ENCODE measurements around the gene CEP290. TPM values are rescaled to one million over a fixed set of nuclear protein-coding genes. Genes with fewer than 3 reads are reported as not detected.

CEP290 gene, protein sequence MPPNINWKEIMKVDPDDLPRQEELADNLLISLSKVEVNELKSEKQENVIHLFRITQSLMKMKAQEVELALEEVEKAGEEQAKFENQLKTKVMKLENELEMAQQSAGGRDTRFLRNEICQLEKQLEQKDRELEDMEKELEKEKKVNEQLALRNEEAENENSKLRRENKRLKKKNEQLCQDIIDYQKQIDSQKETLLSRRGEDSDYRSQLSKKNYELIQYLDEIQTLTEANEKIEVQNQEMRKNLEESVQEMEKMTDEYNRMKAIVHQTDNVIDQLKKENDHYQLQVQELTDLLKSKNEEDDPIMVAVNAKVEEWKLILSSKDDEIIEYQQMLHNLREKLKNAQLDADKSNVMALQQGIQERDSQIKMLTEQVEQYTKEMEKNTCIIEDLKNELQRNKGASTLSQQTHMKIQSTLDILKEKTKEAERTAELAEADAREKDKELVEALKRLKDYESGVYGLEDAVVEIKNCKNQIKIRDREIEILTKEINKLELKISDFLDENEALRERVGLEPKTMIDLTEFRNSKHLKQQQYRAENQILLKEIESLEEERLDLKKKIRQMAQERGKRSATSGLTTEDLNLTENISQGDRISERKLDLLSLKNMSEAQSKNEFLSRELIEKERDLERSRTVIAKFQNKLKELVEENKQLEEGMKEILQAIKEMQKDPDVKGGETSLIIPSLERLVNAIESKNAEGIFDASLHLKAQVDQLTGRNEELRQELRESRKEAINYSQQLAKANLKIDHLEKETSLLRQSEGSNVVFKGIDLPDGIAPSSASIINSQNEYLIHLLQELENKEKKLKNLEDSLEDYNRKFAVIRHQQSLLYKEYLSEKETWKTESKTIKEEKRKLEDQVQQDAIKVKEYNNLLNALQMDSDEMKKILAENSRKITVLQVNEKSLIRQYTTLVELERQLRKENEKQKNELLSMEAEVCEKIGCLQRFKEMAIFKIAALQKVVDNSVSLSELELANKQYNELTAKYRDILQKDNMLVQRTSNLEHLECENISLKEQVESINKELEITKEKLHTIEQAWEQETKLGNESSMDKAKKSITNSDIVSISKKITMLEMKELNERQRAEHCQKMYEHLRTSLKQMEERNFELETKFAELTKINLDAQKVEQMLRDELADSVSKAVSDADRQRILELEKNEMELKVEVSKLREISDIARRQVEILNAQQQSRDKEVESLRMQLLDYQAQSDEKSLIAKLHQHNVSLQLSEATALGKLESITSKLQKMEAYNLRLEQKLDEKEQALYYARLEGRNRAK (N-terminal part only)
- total RNA-seq, result 10 to 100 TPM; 12.8 to 13.7 TPM

DNA sequence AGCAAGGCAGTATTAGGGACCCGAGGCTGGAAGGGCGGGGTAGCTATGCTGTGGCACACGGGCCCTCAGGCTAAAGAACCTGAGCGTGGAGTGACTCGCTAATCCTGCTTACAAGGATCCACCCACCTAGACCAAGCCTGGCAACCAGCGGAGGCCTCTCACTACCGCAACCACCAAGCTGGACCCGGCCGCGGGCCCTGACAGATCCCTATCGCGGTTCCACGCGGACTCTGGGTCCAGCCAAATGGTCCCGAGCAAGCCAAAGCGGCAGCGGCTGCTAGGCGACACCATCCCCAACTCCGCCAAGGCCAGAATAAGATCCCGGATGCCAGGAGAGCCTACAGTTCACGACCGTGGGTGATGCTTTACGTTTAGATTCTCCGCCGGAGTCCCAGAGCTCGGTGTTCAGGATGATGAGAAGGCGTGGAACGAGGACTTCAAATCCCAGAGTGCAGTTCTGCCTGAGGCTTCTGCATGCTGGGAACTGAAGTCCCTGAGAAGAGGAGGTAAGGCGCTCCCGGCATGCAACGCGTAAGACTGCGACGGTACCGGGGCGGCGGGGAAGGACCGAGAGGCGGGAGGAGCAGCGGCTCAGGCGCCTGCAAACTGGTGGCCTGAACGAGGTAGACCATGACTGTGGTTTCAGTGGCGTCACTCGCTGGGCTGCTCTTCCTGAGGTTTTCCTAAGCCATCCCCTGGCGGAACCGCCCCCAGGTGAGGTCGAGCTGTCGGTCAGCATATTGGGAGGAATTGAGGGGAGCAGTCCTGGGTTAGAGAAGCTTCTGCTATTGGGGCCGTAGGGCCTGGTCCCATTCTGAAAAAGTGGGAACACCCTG lies at the start of gene CEP290, which contains the start of gene TMTC3:
CEP290 (minus strand) TSS at position 315 of the 836 bp plus-strand sequence. CDS start 781 bp downstream, outside the sequence.
TMTC3 (plus strand) TSS at position 534 of the 836 bp plus-strand sequence. CDS start 6,009 bp downstream, outside the sequence.
- H3K27me3 Mint-ChIP-seq, result no peaks in the 10 kb centered on the region

DNA sequence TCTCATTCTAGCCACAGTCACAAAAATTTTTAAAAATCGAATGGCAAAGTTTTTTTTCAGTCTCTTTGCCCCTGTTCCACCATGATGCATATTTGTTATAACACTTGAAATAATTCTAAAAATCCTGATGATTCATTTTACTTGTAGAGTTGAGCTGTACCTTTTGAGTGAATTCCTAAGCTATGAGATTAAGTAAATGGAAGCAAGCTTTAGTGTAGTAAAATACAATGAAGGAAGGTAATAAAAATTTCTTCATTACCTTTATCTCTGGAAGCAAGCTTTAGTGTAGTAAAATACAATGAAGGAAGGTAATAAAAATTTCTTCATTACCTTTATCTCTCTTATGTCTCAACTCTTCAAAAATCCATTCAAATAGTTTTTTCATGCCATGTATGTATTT lies 46.3 kb upstream of the CEP290 start:
- intact Hi-C loops (cut with micrococcal nuclease), result no loop called here
- H3K4me3 Mint-ChIP-seq, result no peak overlapping the region

More for the DNA sequence above, at the start of gene CEP290, which contains the start of gene TMTC3:
- intact Hi-C loops (cut with micrococcal nuclease), result loop anchor here (1.0 to 10.0 kb wide), 10 partner anchors 31 to 1384 kb away; partner anchors contain the start of gene POC1B
- ChIA-PET POLR2A (interaction anchor here (1.0 kb wide), 1 partner anchor 1353 kb away, joined by 3 read pairs; no protein-coding TSS in a partner anchor), CTCF (interaction anchor here (0.7 kb wide), 1 partner anchor 12 kb away, joined by 4 read pairs; no protein-coding TSS in a partner anchor)
- H3K4me1 Mint-ChIP-seq (ENCODE audit: low read depth), result peaks cover 37% of the 10 kb centered on the region
- peak; percentile 95 for DNase-seq
- H3K27ac Mint-ChIP-seq, result peak within 1 kb of the TSS; percentile 86
- H3K36me3 Mint-ChIP-seq, result peaks cover 18% of the 10 kb centered on the region
- no peaks in the 10 kb centered on the region for H3K9me3 Mint-ChIP-seq
- peak within 1 kb of the TSS; percentile 96 for H3K4me3 Mint-ChIP-seq

DNA sequence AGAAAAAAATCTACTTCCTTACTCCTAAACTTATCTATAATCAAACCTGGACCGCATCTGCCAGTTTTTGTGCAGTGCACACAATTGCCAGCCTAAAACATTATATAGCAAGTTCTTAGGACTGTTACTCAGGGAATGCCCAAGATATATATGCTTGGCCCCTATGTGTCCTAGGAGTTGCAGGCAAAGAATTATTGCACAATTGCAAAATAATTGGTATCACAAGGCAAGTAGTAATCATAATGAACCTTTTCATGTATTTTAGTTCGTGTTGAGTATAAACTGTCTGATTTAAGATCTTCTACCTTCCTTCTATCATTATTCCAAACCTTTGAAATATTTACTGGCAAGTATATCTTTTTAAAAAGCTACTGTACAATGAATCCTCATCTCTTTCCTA lies 45.7 kb upstream of the CEP290 start:
- intact Hi-C loops (cut with micrococcal nuclease), result no loop called here
- H3K36me3 Mint-ChIP-seq, result peaks cover 21% of the 10 kb centered on the region

More for the DNA sequence above, 46.3 kb upstream of the CEP290 start:
- DNase-seq, result no peak
- H3K9me3 Mint-ChIP-seq, result no peaks in the 10 kb centered on the region
- CTCF ChIA-PET, result no interaction called here
- H3K36me3 Mint-ChIP-seq, result peaks cover 19% of the 10 kb centered on the region
- no peak overlapping the region for H3K27ac Mint-ChIP-seq
- POLR2A ChIA-PET, result no interaction called here
- H3K4me1 Mint-ChIP-seq (ENCODE audit: low read depth), result no peaks in the 10 kb centered on the region
- no peaks in the 10 kb centered on the region for H3K27me3 Mint-ChIP-seq

DNA sequence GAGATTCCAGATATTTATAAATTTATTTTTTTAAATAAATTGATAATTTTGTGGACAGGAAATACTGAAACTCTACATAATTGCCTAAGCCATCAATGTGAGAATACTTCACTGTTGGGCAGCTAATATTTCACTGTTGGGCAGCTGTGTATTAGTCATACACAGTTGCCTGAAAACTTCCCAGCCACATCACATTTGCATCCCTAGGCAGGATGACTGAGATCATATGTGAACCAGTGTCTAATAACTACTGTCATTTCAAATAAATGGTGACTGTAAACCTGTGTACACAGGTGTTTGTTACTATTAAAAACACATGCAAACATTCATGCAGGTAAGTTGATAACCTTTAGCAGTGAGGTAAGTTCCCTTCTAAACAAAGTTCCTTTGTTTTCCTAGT lies 44.1 kb upstream of the CEP290 start:
- DNase-seq, result no peak
- ChIA-PET POLR2A (no interaction called here), CTCF (no interaction called here)
- intact Hi-C loops (cut with micrococcal nuclease), result no loop called here
- Mint-ChIP-seq H3K4me1 (ENCODE audit: low read depth) (no peaks in the 10 kb centered on the region), H3K27ac (no peak overlapping the region), H3K9me3 (peaks cover 3% of the 10 kb centered on the region), H3K4me3 (no peak overlapping the region), H3K27me3 (no peaks in the 10 kb centered on the region), H3K36me3 (peaks cover 35% of the 10 kb centered on the region)

More for the DNA sequence above, 45.7 kb upstream of the CEP290 start:
- POLR2A ChIA-PET, result no interaction called here
- Mint-ChIP-seq H3K4me1 (ENCODE audit: low read depth) (no peaks in the 10 kb centered on the region), H3K4me3 (no peak overlapping the region), H3K27me3 (no peaks in the 10 kb centered on the region), H3K27ac (no peak overlapping the region), H3K9me3 (no peaks in the 10 kb centered on the region)
- CTCF ChIA-PET, result no interaction called here
- DNase-seq, result no peak

DNA sequence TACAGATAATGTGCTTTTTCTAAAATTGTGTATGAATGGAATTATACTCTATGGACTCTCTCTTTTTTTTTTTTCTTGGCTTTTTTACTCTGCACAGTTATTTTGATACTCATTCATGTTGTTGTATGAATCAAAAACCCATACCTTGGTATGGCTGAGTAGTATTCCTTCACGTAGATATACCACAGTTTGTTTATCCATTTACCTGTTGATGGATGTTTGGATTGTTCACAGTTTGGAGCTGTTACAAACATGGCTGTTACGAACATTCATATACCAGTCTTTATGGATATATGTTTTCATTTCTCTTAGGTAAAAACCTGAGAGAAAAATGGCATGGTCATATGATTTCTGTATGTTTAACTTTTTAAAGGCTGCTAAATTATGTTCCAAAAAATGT lies 43.4 kb upstream of the CEP290 start:
- no peak for DNase-seq
- ChIA-PET POLR2A (no interaction called here), CTCF (no interaction called here)
- Mint-ChIP-seq H3K36me3 (peaks cover 40% of the 10 kb centered on the region), H3K4me3 (no peak overlapping the region), H3K27ac (no peak overlapping the region), H3K27me3 (no peaks in the 10 kb centered on the region), H3K9me3 (peaks cover 3% of the 10 kb centered on the region), H3K4me1 (ENCODE audit: low read depth) (no peaks in the 10 kb centered on the region)
- intact Hi-C loops (cut with micrococcal nuclease), result no loop called here

DNA sequence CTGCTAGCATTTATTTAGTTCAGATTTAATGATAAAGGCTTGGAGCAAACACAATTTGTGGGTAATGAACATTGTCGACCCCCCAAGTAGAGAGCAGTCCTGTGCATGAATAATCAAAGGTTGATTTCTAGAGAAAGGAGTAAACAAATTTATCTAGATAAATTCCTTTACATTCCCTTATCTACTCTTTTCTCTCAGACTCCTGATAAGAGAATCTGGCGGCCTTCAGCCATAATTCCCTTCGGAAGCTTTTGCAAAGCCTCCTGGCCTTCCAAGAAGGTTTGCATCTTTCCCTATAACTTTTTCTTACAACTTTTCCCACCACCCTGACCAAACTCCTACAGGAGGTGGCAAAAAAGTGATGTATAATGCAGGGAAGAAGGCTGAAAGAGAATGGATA lies 42.3 kb upstream of the CEP290 start:
- POLR2A ChIA-PET, result no interaction called here

DNA sequence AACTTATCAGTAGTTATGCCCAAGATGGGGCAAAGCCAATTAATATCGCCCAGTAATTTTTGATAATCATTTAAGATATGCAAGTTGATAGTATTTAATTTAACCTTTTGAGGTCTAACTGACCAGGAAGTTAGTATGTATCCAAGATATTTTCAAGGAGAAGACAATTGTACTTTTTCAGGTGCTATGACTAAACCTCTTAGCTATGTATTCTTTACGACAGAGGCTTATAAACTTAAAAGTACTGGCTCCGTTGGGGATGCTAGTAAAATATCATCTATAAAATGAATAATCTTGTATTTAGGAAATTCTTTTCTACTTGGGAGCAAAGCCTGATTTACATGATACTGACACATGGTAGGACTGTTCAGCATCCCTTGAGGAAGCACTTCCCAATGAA lies 40.5 kb upstream of the CEP290 start:
- Mint-ChIP-seq H3K36me3 (peaks cover 57% of the 10 kb centered on the region), H3K9me3 (peaks cover 3% of the 10 kb centered on the region), H3K27me3 (no peaks in the 10 kb centered on the region), H3K4me1 (ENCODE audit: low read depth) (no peaks in the 10 kb centered on the region), H3K27ac (no peak overlapping the region), H3K4me3 (no peak overlapping the region)
- ChIA-PET CTCF (no interaction called here), POLR2A (no interaction called here)
- DNase-seq, result no peak
- intact Hi-C loops (cut with micrococcal nuclease), result no loop called here

More for the DNA sequence above, 42.3 kb upstream of the CEP290 start:
- no peak for DNase-seq
- no peak overlapping the region for H3K27ac Mint-ChIP-seq
- no peaks in the 10 kb centered on the region for H3K4me1 Mint-ChIP-seq (ENCODE audit: low read depth)
- intact Hi-C loops (cut with micrococcal nuclease), result no loop called here
- H3K27me3 Mint-ChIP-seq, result no peaks in the 10 kb centered on the region
- H3K9me3 Mint-ChIP-seq, result peaks cover 3% of the 10 kb centered on the region
- H3K36me3 Mint-ChIP-seq, result peaks cover 50% of the 10 kb centered on the region
- CTCF ChIA-PET, result no interaction called here
- no peak overlapping the region for H3K4me3 Mint-ChIP-seq

DNA sequence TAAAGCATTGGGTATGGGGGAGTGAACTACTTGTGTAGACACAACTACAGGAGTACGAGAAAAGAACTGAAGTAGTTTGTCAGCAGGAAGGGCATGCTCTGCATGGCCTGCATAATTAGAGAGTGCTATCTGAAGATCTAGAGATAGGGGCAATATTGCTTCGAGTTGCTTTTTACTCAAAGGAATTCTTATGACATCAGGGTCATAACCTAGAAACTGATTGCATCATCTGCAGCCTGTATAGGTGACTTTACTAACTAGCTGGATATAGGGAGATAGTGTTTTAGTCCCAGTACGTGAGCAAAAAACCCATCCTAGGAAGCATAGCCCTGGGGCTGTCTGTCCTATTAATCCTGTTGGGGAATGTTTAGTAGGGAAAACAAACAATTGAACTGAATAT lies 40.0 kb upstream of the CEP290 start:
- intact Hi-C loops (cut with micrococcal nuclease), result no loop called here
- H3K27ac Mint-ChIP-seq, result no peak overlapping the region
- no peaks in the 10 kb centered on the region for H3K4me1 Mint-ChIP-seq (ENCODE audit: low read depth)
- no peak overlapping the region for H3K4me3 Mint-ChIP-seq
- DNase-seq, result no peak
- no peaks in the 10 kb centered on the region for H3K27me3 Mint-ChIP-seq
- peaks cover 59% of the 10 kb centered on the region for H3K36me3 Mint-ChIP-seq
- POLR2A ChIA-PET, result no interaction called here
- CTCF ChIA-PET, result no interaction called here
- H3K9me3 Mint-ChIP-seq, result peaks cover 3% of the 10 kb centered on the region

DNA sequence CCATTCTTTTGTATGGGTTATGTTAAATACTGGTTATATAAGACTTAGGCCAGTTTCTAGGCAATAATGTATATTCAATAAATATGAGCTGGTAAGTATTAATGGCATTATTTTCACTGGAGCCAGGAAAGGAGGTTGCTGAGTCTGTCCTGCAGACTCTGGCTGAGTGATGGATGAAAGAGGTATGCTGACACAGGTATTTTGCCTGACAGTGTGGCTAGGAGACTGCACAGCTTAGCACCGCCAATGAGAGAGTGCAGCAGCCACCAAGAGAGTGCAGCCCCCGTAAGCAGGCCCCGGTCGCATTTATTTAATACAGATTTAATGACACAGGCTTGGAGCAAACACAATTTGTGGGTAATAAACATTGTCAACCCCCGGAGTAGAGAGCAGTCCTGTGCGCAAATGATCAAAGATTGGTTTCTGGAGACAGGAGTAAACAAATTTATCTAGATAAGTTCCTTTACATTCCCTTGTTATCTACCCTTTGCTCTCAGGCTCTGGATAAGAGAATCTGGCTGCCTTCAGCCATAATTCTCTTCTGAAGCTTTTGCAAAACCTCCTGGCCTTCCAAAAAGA lies 37.6 kb upstream of the CEP290 start:
- Mint-ChIP-seq H3K4me3 (no peak overlapping the region), H3K9me3 (peaks cover 3% of the 10 kb centered on the region), H3K4me1 (ENCODE audit: low read depth) (peaks cover 3% of the 10 kb centered on the region), H3K27me3 (no peaks in the 10 kb centered on the region), H3K36me3 (peaks cover 64% of the 10 kb centered on the region), H3K27ac (no peak overlapping the region)
- ChIA-PET CTCF (no interaction called here), POLR2A (no interaction called here)
- intact Hi-C loops (cut with micrococcal nuclease), result loop anchor here (5.0 kb wide), 1 partner anchor 63 kb away; no protein-coding TSS in a partner anchor
- DNase-seq, result no peak

DNA sequence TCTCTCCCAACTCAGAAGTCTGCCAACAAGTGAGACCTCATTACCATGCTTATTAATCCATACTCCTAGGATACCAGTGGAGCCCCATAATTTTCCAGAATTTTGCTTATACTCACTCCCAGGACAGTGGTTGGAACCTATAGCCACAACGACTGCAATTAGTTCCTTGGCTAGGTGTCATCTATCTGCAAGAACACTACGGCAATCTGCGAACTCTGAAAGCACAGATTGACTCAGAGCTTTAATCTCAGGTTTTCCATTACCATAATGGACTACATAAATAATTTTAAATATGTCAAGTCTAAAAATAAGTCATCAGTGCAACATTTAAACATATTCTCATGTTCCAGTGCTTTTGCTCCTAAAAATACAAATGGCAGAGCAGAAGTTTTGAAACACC lies 33.7 kb upstream of the CEP290 start:
- intact Hi-C loops (cut with micrococcal nuclease), result loop anchor here (5.0 kb wide), 1 partner anchor 67 kb away; no protein-coding TSS in a partner anchor
- no peak overlapping the region for H3K4me3 Mint-ChIP-seq
- DNase-seq, result no peak
- no peaks in the 10 kb centered on the region for H3K27me3 Mint-ChIP-seq
- no peaks in the 10 kb centered on the region for H3K9me3 Mint-ChIP-seq
- ChIA-PET POLR2A (interaction anchor here (0.7 kb wide), 1 partner anchor 103 kb away, joined by 3 read pairs; no protein-coding TSS in a partner anchor), CTCF (no interaction called here)
- H3K4me1 Mint-ChIP-seq (ENCODE audit: low read depth), result peaks cover 3% of the 10 kb centered on the region
- peaks cover 54% of the 10 kb centered on the region for H3K36me3 Mint-ChIP-seq
- no peak overlapping the region for H3K27ac Mint-ChIP-seq

All from activated CD4-positive, alpha-beta memory T cell treated with anti-CD3 and anti-CD28 coated beads for 36 hours (primary cell).